RPMI8226 (cell line): ENCODE measurements around the gene QSOX2.
"Not testable (repeated sequence)": the region's sequence is repeated elsewhere in the genome, so short reads cannot be mapped to it uniquely, and the experiment has no call there.

Source experiments
- DNase-seq: peaks from one replicate; pipeline ENCODE4 v3.0.0-alpha.2; 2015

The QSOX2 gene

GRCh38 chr9:136250676-136251075 is 5.1 kb upstream of the QSOX2 start:
- no peak for DNase-seq

- no peak for DNase-seq
Observed at GRCh38 chr9:136249877-136250559, 4.4 kb upstream of the QSOX2 start.

DNA sequence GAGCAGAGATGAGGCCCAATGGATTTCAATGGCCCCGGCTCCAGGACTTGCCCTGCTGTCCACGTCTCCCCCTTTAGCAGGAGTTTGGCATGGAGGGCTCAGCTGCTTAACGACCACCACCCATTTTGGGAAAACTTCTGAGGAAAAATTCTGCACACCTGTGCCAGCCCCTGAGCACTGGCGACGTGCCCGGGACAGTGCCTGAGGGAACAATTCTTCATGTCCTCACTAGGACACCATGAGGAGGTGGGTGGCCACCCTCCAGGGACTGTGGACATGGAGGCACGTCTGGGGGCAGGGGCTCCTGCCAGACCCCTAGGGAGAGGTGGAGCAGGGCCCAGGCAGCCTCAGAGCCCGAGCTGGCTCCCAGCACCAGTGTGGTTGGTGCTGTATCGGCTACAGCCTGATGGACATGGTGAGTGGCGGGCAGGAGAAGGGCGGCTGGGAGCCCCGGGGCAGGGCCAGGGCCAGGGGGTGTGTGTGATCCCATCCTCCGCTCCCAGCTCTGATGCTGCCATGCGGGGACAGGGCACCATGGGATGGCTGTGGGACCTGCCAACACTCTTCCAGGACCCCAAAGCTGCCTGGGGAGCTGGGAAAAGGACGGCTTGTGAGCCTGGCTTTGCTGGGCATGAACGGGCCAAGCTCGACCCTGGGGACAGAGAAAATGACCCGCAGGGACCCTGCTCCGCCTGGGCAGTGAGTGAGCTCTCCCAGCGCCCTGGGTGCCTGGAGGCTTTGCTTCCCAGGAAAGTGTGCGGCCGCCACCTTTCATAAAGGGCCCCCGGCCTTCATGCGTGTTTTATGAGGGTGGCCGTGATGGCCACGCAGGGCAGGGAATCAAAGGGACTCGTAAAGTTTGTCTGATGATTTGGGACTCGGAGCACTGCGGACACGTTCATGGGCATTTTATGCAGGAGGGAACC is 3.6 kb upstream of the QSOX2 start:
- no peak for DNase-seq

GRCh38 chr9:136247947-136248637 is 2.5 kb upstream of the QSOX2 start:
- peak; percentile 2 for DNase-seq

- peak; percentile 2 for DNase-seq
Observed at GRCh38 chr9:136247551-136247916, 1.9 kb upstream of the QSOX2 start.

DNA sequence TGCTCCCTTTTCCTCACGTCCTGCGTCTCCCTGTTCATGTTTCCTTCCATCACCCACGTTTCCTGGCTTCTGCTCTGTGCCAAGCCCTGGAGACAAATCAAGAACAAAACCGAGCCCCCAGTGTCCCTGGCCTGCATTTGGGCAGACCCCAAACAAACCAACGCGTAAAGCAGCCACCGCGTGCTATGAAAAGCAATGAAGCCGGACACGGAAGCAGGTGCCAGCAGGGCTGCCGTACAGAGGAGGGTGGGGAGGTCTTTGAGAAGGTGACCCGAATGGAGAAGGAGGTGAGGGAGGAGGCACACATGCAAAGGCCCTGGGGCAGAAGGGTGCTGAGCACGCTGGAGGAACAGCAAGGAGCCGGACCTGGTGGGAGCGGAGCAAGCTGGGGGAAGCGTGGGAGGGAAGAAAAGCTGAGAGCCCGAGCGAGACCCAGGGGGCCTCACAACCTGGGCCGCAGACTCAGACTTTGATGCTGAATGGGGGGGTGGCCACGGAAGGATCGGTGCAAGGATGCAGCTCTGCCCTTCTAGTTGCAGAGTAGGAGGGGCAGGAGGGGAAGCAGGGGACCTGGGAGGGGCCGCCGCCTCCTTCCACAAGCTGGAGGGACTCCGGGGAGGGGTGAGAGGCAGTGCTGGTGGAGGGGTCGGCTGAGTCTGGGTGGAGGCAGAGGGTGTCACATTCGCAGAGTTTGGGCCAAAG is 1.4 kb upstream of the QSOX2 start:
- DNase-seq = peak; percentile 2

GRCh38 chr9:136244969-136245218 is 718 bp downstream of the QSOX2 start:
- no peak for DNase-seq

DNA sequence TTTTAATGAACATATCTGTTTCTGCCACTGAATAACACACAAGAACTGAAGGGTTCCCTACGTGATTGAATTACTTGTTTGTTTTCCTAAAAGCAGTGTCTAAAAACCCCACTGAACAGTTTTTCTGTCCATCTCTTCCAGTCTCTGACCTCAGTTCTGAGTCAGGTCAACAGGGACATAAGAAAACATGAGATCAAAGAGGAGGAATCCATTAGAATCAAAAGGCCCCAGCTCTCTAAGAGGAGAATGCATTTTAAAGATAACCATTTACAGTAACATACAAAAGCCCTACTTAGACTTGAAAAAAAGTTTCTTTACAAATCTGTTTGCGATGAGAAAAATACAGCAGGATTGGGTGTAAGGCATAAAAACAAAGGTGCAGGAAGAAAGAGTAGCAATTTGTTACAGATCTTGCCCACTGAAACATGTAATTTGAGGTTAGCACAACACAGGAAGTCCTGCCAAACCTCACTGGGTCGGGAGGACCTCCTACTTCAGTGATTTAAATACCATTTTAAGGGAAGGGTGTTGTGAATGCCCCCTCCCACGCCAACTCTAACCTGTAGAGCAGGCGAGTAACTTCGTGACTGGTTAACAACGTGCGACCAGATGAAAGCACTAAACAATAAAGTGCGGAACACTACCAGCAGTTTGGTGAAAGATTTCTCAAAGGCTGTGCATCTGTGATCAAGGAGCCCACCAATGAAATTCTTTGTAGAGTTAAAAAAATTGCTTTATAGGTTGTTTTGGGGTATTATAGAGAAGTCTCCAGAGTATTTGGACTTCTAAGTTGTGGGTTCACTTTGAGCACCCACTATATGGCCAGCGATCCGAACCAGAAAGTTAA is 1.3 kb downstream of the QSOX2 start:
- DNase-seq = peak; percentile 2

DNA sequence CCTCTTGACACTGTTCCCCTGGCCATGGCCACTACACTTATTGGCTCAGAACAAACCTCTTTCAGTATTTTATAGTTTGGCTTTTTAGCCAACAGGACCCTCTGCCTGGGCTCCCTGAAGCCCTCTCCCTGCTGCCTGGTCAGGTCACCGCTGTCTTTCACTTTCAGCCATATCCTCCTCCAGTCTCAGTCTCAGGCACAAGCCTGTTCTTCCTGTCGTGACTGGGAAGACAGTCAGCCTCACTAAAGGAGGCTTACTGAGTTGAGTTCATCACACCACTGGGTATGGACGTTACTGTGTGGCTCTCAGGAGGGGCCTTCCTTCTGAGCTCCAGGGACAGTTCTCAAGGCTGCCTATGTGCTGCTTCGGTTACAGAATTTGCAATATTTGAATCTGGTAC is 2.0 kb downstream of the QSOX2 start:
- no peak for DNase-seq

DNA sequence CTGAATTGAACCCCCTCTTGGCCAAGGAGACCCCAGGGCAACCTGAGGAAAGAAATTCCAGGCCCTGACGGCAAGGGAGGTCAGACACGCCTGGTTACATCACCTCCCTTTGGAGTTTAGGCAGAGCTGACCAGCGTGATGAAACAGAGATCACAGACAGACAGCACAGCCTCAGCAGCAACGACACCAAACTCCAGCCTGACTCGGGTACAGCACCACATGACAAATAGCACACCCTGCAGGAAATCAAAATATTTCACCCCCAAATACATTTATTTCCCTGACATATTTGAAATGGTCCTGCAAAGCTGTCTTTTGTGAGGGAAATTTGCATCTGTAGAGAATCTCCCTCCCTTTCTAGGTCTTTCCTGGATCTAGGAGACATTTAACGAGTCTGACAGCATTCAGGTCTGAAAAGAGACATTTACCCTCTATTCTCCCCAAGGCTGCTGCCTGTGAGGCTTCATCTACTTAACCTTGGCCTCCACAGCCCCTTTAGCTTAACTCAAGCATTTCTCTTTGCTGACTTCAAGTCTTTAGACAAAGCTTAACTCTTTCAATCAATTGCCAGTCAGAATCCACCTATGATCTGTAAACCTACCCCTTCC is 2.6 kb downstream of the QSOX2 start:
- DNase-seq = peak; percentile 6

DNA sequence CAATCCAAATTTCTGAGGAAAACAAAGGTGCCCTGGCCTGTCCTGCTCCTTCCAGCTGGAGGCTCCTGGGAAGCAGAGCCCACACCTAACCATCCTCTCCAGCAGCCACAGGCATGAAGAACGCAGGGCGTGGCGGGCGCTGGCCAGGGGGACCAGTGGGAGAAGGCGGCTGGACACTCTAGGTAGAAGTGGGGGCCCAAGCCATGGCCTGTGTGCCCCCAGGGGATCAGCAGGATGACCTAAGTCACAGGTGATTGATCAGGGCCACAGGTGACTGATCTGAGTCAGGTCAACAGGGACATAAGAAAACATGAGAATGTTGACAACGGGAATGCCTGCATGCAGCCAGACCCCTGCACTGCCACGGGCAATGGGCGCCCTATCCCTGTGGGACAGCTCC is 3.4 kb downstream of the QSOX2 start:
- no peak for DNase-seq

DNA sequence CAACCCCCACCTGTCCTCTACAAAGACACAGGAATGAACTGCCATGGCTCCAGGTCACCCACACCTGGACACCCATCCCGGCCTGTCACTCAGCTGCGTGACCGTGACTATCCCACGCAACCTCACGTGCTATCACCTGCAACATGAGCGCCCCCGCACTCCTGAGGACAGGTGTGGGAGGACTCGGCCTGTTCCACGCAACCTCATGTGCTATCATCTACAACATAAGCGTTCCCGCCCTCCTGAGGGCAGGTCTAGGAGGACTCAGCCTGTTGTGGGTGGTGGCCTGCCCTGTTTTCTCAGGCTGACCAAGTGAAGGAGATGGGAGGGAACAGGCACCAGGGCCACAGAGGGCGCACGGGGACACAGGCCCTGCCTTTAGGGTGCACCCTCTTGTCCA is 4.1 kb downstream of the QSOX2 start:
- no peak for DNase-seq

DNA sequence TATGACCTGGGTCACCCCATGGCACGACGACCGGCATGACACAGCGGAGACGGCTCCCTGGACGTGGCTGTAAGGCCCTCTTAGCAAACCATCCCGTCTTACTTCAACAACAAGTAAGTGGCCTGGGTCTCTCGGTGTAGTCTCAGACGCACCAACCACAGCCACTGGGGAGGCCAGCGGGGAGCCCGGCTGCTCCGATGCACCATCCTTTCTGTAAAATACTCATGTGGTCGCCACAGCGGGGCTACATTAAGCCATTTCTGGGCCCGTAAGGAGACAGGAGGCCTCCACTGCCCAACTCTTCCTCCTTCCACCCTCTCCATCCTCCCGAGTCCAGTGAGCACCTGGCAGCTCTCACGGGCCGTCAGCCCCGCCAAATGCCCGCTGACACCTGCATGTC is 4.7 kb downstream of the QSOX2 start:
- no peak for DNase-seq

- peak; percentile 76 for DNase-seq
Observed at GRCh38 chr9:136239983-136240330, 5.7 kb downstream of the QSOX2 start.

- no peak for DNase-seq
Observed at GRCh38 chr9:136239135-136239982, 6.3 kb downstream of the QSOX2 start.

DNA sequence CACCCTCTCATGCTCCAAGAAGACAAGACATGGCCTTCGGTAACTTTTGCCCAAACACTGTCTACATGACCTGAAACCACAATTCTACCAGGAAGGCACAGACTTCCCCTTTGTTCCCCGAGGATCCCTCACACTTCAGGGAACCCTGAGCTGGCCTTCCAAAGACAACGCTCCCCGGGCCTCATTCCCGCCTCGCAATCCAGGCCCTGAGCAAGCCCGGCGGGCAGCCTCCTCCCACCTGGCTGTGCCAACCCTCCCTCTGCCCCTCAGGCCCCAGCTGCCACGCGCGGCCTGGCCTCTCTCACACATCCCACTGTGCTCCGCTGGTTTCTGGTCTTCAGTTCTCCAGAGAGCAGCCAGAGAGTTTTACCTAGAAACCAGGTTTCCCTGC is 7.3 kb downstream of the QSOX2 start:
- no peak for DNase-seq

GRCh38 chr9:136237486-136238341 is 7.9 kb downstream of the QSOX2 start:
- DNase-seq = no peak

DNA sequence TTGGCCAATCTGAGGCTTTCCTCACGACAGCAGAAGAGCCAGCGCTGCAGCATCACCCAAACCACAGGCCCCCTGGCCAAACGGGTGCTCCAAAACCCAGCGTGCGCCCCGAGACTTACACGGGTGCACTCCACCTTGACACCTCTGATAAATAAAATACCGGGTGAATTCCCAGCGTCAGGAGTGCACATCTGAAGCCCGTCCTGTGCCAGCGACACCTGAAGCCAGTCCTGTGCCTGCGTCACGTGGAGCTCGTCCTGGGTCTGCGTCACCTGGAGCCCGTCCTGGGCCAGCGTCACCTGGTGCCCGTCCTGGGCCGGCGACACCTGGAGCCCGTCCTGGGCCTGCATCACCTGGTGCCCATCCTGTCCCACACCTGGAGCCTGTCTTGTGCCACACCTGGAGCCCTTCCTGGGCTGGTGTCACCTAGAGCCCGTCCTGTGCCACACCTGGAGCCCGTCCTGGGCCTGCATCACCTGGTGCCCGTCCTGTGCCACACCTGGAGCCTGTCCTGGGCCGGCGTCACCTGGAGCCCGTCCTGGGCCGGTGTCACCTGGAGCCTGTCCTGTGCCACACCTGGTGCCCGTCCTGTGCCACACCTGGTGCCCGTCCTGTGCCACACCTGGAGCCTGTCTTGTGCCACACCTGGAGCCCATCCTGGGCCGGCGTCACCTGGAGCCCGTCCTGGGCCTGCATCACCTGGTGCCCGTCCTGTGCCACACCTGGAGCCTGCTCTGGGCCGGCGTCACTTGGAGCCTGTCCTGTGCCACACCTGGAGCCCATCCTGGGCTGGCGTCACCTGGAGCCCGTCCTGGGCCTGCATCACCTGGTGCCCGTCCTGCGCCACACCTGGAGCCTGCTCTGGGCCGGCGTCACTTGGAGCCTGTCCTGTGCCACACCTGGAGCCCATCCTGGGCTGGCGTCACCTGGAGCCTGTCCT is 8.9 kb downstream of the QSOX2 start:
- DNase-seq = not testable (repeated sequence)
